ENCODE measurements around the gene JMJD1C.

JMJD1C gene

GRCh38 chr10:63166742-63167258 lies 299.0 kb downstream of the JMJD1C start:
- Histone ChIP-seq H3K9me3 (ENCODE audit: insufficient read depth, low read length) (no peaks in the 10 kb centered on the region), H4K20me1 (ENCODE audit: insufficient read depth, low read length) (peaks cover 2% of the 10 kb centered on the region; the same call in 1 of the 2 replicates), H3K27ac (ENCODE audit: low read length) (no peak overlapping the region), H3K9ac (ENCODE audit: low read length) (no peak overlapping the region), H3K27me3 (ENCODE audit: low read depth, low read length) (no peaks in the 10 kb centered on the region), H3K4me3 (ENCODE audit: low read length) (no peak overlapping the region), H2AFZ (ENCODE audit: low read depth, low read length) (no peak overlapping the region), H3K79me2 (ENCODE audit: low read length) (peaks cover 8% of the 10 kb centered on the region), H3K4me1 (ENCODE audit: low read length) (peaks cover 22% of the 10 kb centered on the region), H3K4me2 (ENCODE audit: low read length) (no peak overlapping the region), H3K36me3 (replicated peaks; ENCODE audit: low read depth, low read length) (peaks cover 35% of the 10 kb centered on the region)
- peak; percentile 59 for TF ChIP-seq CTCF (IDR thresholded peaks at IDR 0.05; ENCODE audit: low read depth, low read length)
- TF ChIP-seq EZH2phosphoT487 (IDR thresholded peaks at IDR 0.05; ENCODE audit: low read depth) = no peak

GRCh38 chr10:63165249-63165648 lies 300.5 kb downstream of the JMJD1C start:
- Histone ChIP-seq H3K4me2 (ENCODE audit: low read length) (no peak overlapping the region), H3K79me2 (ENCODE audit: low read length) (peaks cover 3% of the 10 kb centered on the region; the same call in 1 of the 2 replicates), H3K9ac (ENCODE audit: low read length) (no peak overlapping the region), H2AFZ (ENCODE audit: low read depth, low read length) (no peak overlapping the region), H3K4me3 (ENCODE audit: low read length) (no peak overlapping the region), H3K4me1 (ENCODE audit: low read length) (peaks cover 7% of the 10 kb centered on the region), H3K27me3 (ENCODE audit: low read depth, low read length) (no peaks in the 10 kb centered on the region), H3K27ac (ENCODE audit: low read length) (no peak overlapping the region), H3K9me3 (ENCODE audit: insufficient read depth, low read length) (no peaks in the 10 kb centered on the region), H3K36me3 (replicated peaks; ENCODE audit: low read depth, low read length) (peaks cover 28% of the 10 kb centered on the region), H4K20me1 (ENCODE audit: insufficient read depth, low read length) (no peaks in the 10 kb centered on the region; the same call in 1 of the 2 replicates)
- no peak for TF ChIP-seq CTCF (IDR thresholded peaks at IDR 0.05; ENCODE audit: low read depth, low read length)
- TF ChIP-seq EZH2phosphoT487 (IDR thresholded peaks at IDR 0.05; ENCODE audit: low read depth) = no peak

GRCh38 chr10:63164166-63164623 lies 301.6 kb downstream of the JMJD1C start:
- Histone ChIP-seq H4K20me1 (ENCODE audit: insufficient read depth, low read length) (no peaks in the 10 kb centered on the region; the same call in 1 of the 2 replicates), H3K4me3 (ENCODE audit: low read length) (no peak overlapping the region), H3K27me3 (ENCODE audit: low read depth, low read length) (no peaks in the 10 kb centered on the region), H3K9ac (ENCODE audit: low read length) (no peak overlapping the region), H3K27ac (ENCODE audit: low read length) (no peak overlapping the region), H2AFZ (ENCODE audit: low read depth, low read length) (no peak overlapping the region), H3K79me2 (ENCODE audit: low read length) (no peaks in the 10 kb centered on the region), H3K9me3 (ENCODE audit: insufficient read depth, low read length) (no peaks in the 10 kb centered on the region), H3K4me2 (ENCODE audit: low read length) (no peak overlapping the region), H3K36me3 (replicated peaks; ENCODE audit: low read depth, low read length) (peaks cover 17% of the 10 kb centered on the region), H3K4me1 (ENCODE audit: low read length) (no peaks in the 10 kb centered on the region)
- no peak for TF ChIP-seq CTCF (IDR thresholded peaks at IDR 0.05; ENCODE audit: low read depth, low read length)
- no peak for TF ChIP-seq EZH2phosphoT487 (IDR thresholded peaks at IDR 0.05; ENCODE audit: low read depth)

GRCh38 chr10:63161592-63161991 lies 304.2 kb downstream of the JMJD1C start:
- Histone ChIP-seq H3K9me3 (ENCODE audit: insufficient read depth, low read length) (no peaks in the 10 kb centered on the region), H3K27ac (ENCODE audit: low read length) (no peak overlapping the region), H3K9ac (ENCODE audit: low read length) (no peak overlapping the region), H3K79me2 (ENCODE audit: low read length) (no peaks in the 10 kb centered on the region), H4K20me1 (ENCODE audit: insufficient read depth, low read length) (peaks cover 14% of the 10 kb centered on the region), H3K4me1 (ENCODE audit: low read length) (peaks cover 3% of the 10 kb centered on the region; the same call in 1 of the 2 replicates), H3K36me3 (replicated peaks; ENCODE audit: low read depth, low read length) (peaks cover 5% of the 10 kb centered on the region), H3K4me3 (ENCODE audit: low read length) (no peak overlapping the region), H3K4me2 (ENCODE audit: low read length) (no peak overlapping the region), H3K27me3 (ENCODE audit: low read depth, low read length) (no peaks in the 10 kb centered on the region), H2AFZ (ENCODE audit: low read depth, low read length) (no peak overlapping the region)
- no peak for TF ChIP-seq EZH2phosphoT487 (IDR thresholded peaks at IDR 0.05; ENCODE audit: low read depth)
- no peak for TF ChIP-seq CTCF (IDR thresholded peaks at IDR 0.05; ENCODE audit: low read depth, low read length)
